Measurements from ENCODE around the gene SSC4D. TPM values are rescaled to one million over a fixed set of nuclear protein-coding genes. Genes with fewer than 3 reads are reported as not detected.

The SSC4D gene
- total and polyA plus RNA-seq, 9 of the 15 experiments (the other 6 are each of a cell fraction or from before 2014, with no cell fraction given) = 0.06 to 1.1 (median 0.85) TPM; not detected in 1

DNA sequence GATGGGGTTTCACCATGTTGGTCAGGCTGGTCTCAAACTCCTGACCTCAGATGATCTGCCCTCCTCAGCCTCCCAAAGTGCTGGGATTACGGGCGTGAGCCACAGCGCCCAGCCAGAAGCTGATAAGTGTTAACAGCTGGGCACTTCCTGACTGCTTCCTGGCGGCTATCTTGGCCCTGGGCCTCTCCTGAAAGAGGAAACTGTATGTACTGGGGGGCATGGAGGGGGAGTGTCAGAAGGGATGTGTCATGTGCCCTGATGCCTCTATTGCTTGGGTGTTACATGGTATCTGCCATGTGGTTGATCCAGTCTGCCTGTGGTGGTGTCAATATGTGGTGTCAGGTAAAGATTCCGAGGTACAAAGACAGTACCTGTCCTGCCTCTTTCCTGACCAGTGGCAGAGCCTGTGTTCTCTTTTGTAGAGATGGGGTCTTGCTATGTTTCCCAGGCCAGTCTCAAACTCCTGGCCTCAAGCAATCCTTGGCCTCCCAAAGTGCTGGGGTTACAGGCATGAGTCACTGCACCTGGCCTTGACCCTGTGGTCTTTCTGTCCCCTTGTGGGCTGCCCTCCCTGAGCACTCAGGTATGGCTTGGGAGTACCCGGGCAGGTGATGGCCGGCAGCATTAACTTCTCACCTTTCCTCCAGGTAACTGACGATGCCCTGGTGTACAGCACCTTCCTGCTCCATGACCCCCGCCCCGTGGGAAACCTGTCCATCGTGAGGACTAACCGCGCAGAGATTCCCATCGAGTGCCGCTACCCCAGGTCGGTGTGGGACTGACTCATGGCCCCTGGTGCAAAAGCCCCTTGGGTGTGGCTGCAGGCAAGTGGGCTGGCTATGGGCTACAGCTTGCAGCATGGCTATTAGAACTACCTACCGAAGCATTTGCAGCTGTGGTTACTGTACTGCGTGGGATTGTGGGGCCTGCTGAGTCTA lies 19.6 kb upstream of the SSC4D start:
- ATAC-seq (peak; percentile 49), FAIRE-seq (no peak), DNase-seq (ENCODE audit: extremely low read depth in 1 of 4, low spot score in 3 of 4) (peak in 3 of 4 experiments; percentile 20 to 41 (median 23))
- Histone ChIP-seq H3K4me1 (replicated peaks in 1 of 2; ENCODE audit: control insufficient read depth in 2 of 2, insufficient read depth in 2 of 2, low read length in 2 of 2) (peaks cover 4 to 10% of the 10 kb centered on the region in 2 experiments; a peak in 4 of 5 replicates), H3K27ac (ENCODE audit: extremely low read depth, low read depth, low read length) (no peak overlapping the region), H2AFZ (ENCODE audit: low read depth, low read length) (no peak overlapping the region), H3K79me2 (ENCODE audit: control insufficient read depth, insufficient read depth, low read length) (no peaks in the 10 kb centered on the region), H3K4me2 (ENCODE audit: insufficient read depth, low read length) (no peak overlapping the region; the same call in 1 of the 2 replicates), H3K36me3 (ENCODE audit: control insufficient read depth, insufficient read depth, low read length) (no peaks in the 10 kb centered on the region), H3K9me3 (replicated peaks; ENCODE audit: control insufficient read depth, insufficient read depth, low read depth, low read length) (no peaks in the 10 kb centered on the region), H3K9ac (ENCODE audit: insufficient read depth in 1 of 2, low read depth in 2 of 2, low read length in 2 of 2) (peak overlapping the region in 1 of 2 experiments; percentile 70; a peak in 2 of 4 replicates), H3K27me3 (ENCODE audit: control insufficient read depth in 2 of 2, insufficient read depth in 2 of 2, low read length in 2 of 2) (peaks cover 2 to 9% of the 10 kb centered on the region in 2 experiments; a peak in 3 of 5 replicates), H4K20me1 (replicated peaks; ENCODE audit: control insufficient read depth, insufficient read depth, low read length) (no peaks in the 10 kb centered on the region), H3K4me3 (no peak overlapping the region), H3K9me1 (ENCODE audit: control insufficient read depth, insufficient read depth, low read length) (no peaks in the 10 kb centered on the region)
- POLR2A ChIA-PET = no interaction called here
- in situ Hi-C loops (cut with MboI) (no loop called here), intact Hi-C loops (cut with micrococcal nuclease) (no loop called here)
- WGBS (ENCODE audit: insufficient coverage, low coverage, missing lambda C conversion rate) = 46% methylated on average over 18 of the region's 18 CpGs
- no TSS peak for BruUV-seq (replicated peaks)
- CTCF ChIA-PET (ENCODE audit: low intra/inter-chr PET ratio) = no interaction called here
- no peak for TF ChIP-seq SRSF7 (optimal IDR thresholded peaks at IDR 0.05; ENCODE audit: low read depth, low read length)
- peak; percentile 48 for TF ChIP-seq DACH1 (IDR thresholded peaks at IDR 0.05; ENCODE audit: partially characterized antibody)
- TF ChIP-seq RNF2 (IDR thresholded peaks at IDR 0.05) = peak; percentile 22; the same call in 1 of the 2 replicates
- TF ChIP-seq ZBTB8A (IDR thresholded peaks at IDR 0.05; ENCODE audit: partially characterized antibody) = no peak
- peak; percentile 51 for TF ChIP-seq NCOR1 (IDR thresholded peaks at IDR 0.05)
- TF ChIP-seq, protein P1, sequence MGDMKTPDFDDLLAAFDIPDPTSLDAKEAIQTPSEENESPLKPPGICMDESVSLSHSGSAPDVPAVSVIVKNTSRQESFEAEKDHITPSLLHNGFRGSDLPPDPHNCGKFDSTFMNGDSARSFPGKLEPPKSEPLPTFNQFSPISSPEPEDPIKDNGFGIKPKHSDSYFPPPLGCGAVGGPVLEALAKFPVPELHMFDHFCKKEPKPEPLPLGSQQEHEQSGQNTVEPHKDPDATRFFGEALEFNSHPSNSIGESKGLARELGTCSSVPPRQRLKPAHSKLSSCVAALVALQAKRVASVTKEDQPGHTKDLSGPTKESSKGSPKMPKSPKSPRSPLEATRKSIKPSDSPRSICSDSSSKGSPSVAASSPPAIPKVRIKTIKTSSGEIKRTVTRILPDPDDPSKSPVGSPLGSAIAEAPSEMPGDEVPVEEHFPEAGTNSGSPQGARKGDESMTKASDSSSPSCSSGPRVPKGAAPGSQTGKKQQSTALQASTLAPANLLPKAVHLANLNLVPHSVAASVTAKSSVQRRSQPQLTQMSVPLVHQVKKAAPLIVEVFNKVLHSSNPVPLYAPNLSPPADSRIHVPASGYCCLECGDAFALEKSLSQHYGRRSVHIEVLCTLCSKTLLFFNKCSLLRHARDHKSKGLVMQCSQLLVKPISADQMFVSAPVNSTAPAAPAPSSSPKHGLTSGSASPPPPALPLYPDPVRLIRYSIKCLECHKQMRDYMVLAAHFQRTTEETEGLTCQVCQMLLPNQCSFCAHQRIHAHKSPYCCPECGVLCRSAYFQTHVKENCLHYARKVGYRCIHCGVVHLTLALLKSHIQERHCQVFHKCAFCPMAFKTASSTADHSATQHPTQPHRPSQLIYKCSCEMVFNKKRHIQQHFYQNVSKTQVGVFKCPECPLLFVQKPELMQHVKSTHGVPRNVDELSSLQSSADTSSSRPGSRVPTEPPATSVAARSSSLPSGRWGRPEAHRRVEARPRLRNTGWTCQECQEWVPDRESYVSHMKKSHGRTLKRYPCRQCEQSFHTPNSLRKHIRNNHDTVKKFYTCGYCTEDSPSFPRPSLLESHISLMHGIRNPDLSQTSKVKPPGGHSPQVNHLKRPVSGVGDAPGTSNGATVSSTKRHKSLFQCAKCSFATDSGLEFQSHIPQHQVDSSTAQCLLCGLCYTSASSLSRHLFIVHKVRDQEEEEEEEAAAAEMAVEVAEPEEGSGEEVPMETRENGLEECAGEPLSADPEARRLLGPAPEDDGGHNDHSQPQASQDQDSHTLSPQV (IDR thresholded peaks at IDR 0.05) = no peak
- TF ChIP-seq, protein P2, sequence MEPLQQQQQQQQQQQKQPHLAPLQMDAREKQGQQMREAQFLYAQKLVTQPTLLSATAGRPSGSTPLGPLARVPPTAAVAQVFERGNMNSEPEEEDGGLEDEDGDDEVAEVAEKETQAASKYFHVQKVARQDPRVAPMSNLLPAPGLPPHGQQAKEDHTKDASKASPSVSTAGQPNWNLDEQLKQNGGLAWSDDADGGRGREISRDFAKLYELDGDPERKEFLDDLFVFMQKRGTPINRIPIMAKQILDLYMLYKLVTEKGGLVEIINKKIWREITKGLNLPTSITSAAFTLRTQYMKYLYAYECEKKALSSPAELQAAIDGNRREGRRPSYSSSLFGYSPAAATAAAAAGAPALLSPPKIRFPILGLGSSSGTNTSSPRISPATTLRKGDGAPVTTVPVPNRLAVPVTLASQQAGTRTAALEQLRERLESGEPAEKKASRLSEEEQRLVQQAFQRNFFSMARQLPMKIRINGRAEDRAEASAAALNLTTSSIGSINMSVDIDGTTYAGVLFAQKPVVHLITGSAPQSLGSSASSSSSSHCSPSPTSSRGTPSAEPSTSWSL (CRISPR knock-in tag; IDR thresholded peaks at IDR 0.05; ENCODE audit: borderline replicate concordance) = no peak
- no peak for TF ChIP-seq NUFIP1 (IDR thresholded peaks at IDR 0.05; ENCODE audit: partially characterized antibody)
- TF ChIP-seq ZNF311 (CRISPR knock-in tag; IDR thresholded peaks at IDR 0.05) = no peak
- TF ChIP-seq, protein P3, sequence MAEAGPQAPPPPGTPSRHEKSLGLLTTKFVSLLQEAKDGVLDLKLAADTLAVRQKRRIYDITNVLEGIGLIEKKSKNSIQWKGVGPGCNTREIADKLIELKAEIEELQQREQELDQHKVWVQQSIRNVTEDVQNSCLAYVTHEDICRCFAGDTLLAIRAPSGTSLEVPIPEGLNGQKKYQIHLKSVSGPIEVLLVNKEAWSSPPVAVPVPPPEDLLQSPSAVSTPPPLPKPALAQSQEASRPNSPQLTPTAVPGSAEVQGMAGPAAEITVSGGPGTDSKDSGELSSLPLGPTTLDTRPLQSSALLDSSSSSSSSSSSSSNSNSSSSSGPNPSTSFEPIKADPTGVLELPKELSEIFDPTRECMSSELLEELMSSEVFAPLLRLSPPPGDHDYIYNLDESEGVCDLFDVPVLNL (CRISPR knock-in tag; IDR thresholded peaks at IDR 0.05; ENCODE audit: low read depth) = no peak
- no peak for TF ChIP-seq ZNF134 (CRISPR knock-in tag; conservative IDR thresholded peaks at IDR 0.05)

All from K562 (cell line).